B cell (primary cell): ENCODE data around the gene TAMALIN.

Experiments
- CTCF ChIP-seq: fragments of 200-600 bp; IDR thresholded peaks from one replicate; pipeline ENCODE4 v1.8.0; 2022; ENCODE audit warnings: antibody characterized with exemption, mild to moderate bottlenecking
- EZH2 ChIP-seq: IDR thresholded peaks from 2 replicates; pipeline ENCODE4 v1.6.1; 2012; ENCODE audit warnings: borderline replicate concordance, low read depth, mild to moderate bottlenecking, moderate library complexity, low read length; ENCODE audit not compliant: insufficient read depth, poor library complexity, severe bottlenecking

GRCh38 chr12:52003016-52003550 is 3.7 kb upstream of the TAMALIN start:
- TF ChIP-seq CTCF = no peak
- no peak for TF ChIP-seq EZH2
